Hematopoietic multipotent progenitor cell (in vitro differentiated cells): ENCODE measurements around the gene LMBR1. TPM values are rescaled to one million over a fixed set of nuclear protein-coding genes. Genes with fewer than 3 reads are reported as not detected.

Source experiments
- DNase-seq, 3 donors: peaks; one replicate each; pipeline ENCODE4 v3.0.0-alpha.2; 2011 to 2015; ENCODE audit warnings: low read depth in 2 of 3, low spot score in 2 of 3
- total RNA-seq: library from RNA; depleted of rRNA; stranded (reverse); fragments of >200 nt; gene quantifications from one replicate; pipeline ENCODE4 v1.2.3, GENCODE V29; 2012

The LMBR1 gene
- total RNA-seq, 1 donor: 76.2 TPM

- DNase-seq: no peak
Measured at GRCh38 chr7:156764766-156765165, 128.2 kb downstream of the LMBR1 start.

DNA sequence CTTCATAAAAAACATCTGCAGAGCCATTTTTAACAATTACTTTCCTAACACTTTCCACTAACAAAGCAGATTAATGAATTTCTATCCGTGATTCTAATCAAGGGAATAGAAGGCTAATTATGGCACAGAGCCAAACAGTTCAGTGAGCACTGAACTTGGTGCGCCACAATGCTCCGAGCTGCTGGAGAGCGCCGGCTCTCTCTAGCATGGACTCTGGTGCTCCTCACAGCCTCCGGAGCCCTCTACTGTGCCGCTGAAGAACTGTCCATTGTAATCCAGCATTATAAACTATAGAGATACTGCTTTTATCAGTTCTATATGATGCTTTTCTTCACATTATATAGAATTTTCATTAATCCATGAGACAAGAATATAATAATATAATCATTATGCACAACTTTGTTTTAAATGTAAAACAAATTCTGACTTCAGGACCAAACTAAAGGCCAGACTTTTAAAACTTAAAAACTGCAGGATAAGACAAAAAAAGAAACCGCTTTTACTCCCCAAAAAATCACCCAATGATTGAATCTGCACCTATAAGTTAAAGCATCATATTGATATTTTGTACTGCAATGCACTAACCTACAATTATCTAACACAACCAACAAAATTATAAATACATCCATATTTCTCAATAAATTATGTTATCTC, 128.8 kb downstream of the LMBR1 start:
- DNase-seq: peak in 1 of 3 donors; percentile 8

GRCh38 chr7:156759579-156760202, 133.3 kb downstream of the LMBR1 start:
- DNase-seq: no peak

- no peak for DNase-seq
Measured at GRCh38 chr7:156759143-156759542, 133.8 kb downstream of the LMBR1 start.

- DNase-seq: no peak
Measured at GRCh38 chr7:156754201-156754600, 138.8 kb downstream of the LMBR1 start.

DNA sequence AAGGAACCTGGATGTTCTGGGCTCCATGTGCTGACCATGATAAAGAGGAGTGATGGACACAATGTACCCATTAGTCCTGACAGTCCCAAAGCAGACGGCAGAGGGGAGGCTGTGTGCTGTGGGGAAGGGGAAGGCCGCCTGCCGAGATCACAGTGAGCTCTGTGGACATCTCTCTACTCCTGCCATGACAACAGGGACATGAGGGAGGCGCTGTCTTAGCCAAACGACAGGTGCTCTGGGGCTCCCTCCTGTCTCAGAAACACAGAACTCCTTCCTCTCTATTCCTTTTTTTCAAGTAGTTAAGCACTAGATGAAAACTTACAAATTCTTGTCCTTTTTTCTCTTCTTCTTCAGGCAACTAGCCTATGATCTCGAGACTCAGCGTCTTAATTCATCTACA, 139.4 kb downstream of the LMBR1 start:
- DNase-seq: no peak

DNA sequence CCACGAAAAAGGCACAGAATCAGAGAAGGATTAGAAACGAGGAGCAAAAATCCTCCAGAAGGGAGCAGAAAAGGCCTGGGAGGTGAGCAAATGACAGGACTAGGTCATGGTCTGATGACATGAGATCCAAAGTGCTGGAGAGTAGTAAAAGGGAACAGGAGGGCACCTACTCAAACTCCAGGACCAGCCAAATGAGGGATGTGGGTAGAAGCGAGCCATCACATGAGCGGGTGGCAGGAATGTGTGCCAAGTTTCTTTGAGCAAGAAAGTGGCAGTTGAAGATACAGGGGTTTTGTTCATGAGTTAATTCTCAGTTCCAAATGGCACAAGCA, 139.8 kb downstream of the LMBR1 start:
- no peak for DNase-seq

DNA sequence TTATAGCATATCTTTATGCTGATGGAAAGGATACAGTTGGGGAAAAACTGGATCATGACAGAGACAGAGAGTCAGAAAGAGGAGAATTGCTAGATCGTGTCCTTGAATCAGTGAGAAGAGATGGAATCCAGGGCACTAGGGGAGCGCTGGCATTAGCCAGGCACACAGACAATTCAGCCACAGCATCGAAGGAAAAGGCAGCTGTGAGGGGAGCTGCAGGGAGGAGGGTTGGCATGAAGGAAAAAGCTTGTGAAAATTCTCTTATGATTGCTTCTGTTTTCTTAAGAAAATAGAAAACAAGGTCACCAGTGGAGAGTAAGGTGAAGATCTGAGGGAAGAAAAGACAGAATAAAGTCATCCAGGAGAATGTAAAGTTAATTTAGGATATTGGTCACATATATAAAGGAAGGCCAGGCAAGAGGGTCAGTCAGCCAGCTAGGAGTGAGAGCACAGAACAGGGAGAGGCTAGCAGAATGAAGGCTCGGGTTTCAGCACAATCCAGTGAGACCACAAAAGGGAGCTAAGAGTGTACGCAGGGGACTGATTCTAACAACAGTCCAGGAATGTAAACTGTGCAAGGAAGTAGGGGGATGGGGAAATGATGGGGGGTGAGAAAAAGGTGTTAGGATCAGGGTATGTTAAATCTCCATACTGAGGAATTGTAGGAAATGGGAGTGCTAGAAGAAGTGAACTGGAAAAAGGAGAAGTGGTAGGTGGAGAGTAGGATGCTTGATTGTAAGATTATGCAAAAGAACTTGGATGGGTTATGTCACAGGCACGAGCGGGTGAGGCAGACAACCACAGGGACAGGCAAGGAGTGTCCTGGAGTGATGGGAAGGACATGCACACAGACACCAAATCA, 140.4 kb downstream of the LMBR1 start:
- DNase-seq: no peak

DNA sequence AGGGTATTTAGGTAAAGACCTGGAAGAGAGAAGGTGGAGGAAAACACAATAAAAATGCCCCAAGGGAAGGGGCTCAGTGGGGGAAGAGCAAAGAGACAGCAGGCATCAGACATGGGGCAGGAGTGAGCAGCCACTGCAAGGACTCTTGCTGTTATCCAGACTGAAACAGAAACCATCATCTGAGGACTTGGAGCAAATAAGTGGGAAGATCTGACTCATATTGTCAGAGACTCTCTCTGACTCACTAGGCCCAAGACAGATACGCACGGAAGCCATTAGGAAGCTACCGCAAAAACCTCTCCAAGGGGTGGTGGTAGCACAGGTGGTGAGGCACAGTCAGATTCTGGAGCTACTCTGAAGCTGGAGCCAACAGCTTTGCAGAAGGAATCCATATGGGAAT, 141.7 kb downstream of the LMBR1 start:
- no peak for DNase-seq

DNA sequence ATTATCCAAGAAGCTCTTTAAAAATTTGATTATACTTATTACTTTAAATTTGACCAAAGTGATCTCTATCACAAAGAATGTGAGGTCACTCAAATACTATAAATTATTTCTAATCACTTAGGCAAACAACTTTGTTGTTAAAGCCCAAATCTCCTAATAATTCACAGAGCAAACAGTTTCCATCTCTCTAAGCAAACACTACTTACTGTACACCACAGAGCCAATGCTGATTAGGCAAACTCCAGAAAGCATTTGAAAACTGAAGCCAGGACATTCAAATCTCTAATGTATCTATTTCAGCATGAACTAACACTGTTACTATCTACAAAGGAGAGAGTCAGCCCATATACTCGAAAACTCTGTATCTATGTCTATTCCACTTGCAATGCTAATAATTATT, 145.3 kb downstream of the LMBR1 start:
- DNase-seq: no peak

- no peak for DNase-seq
Measured at GRCh38 chr7:156746891-156747290, 146.1 kb downstream of the LMBR1 start.

GRCh38 chr7:156739596-156739995, 153.4 kb downstream of the LMBR1 start:
- no peak for DNase-seq

GRCh38 chr7:156735851-156736250, 157.1 kb downstream of the LMBR1 start:
- DNase-seq: no peak

DNA sequence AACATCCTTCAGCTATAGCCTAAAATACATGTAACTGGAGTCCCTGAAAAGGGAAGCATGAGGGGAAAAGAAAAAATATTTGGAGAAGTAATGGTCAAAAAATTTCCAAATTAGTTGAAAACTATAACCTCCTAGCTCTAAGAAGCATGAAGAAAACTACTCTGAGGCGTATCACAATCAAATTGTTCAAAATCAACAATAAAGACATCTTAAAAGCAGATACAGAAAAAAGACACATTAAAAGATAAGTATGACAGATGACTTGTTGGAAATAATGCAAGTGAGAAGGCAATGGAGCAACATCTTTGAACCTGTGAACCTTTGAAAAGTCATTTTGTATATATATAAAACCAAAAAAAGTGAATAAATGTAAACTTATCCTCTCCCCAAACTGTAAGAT, 159.3 kb downstream of the LMBR1 start:
- DNase-seq: peak in 1 of 3 donors; percentile 6

GRCh38 chr7:156732091-156732625, 160.8 kb downstream of the LMBR1 start:
- DNase-seq: no peak

GRCh38 chr7:156731651-156732050, 161.3 kb downstream of the LMBR1 start:
- DNase-seq: no peak

GRCh38 chr7:156725936-156726335, 167.0 kb downstream of the LMBR1 start:
- DNase-seq: no peak

DNA sequence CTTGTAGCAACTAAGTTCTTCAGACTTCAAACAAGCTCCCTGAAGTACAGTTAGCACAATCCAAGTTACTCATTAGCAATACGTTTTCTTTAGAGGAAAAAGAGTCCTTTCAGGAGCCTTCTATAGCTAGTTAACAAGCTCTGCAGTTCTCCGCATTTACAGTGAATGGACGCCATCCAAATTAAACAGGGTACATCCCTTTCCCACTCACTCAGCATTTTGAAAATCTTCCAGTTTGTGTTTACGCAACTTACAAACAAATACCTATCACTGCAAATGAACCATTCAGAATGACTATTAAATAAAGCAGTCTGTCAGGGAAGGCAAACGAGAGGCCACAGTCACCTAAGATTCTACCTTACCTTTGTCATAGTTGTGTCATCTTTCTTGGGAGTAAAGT, 167.9 kb downstream of the LMBR1 start:
- no peak for DNase-seq

- no peak for DNase-seq
Measured at GRCh38 chr7:156722043-156722826, 170.7 kb downstream of the LMBR1 start.

DNA sequence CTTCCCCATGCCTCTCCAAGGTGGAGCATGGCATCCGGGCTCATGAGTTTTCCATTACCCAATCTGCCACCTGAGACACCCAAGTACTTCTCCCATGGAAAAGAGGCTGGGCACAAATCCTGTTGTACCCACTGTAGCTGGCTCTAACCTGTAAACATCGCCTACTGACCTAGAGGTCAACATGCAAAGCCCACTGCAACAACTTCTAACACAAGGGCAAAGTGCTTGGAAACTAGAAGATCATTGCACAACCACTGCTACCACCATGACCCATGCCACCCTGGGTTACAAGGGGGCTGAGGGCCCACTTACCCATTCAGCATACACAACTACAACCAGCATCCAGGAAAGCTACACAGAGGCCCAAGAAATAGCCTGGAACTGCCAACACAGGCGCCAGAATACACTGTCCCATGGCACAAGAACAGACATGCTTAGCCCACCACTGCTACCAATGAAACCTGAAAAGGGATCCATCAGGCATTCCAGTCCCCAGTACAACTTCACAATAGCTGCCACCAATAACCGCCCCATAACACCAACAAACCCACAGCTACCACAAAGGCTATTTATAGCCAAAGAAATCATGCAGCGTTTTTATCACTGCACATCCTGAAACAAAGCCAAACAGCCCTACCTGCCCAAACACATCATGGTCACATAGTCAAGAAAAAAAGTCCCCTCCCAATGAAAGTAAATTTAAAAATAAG, 189.1 kb downstream of the LMBR1 start:
- no peak for DNase-seq
